Natural killer cell (primary cell): ENCODE results near the gene PNMA1. TPM values are rescaled to one million over a fixed set of nuclear protein-coding genes. Genes with fewer than 3 reads are reported as not detected.

Source experiments
- ATAC-seq, 3 donors: fragments of 150-1000 bp in 2 of 3; fragments of 200-7000 bp in 1 of 3; cut with Tn5 transposase; 1 replicate in 1 of 3; 2 replicates in 2 of 3; pipeline ENCODE4 v1.10.0; 2021; ENCODE audit warnings: mild to moderate bottlenecking in 2 of 3, moderate library complexity in 2 of 3
- DNase-seq, 2 donors: peaks; one replicate each; pipeline versions ENCODE4 v3.0.0 to v3.0.0-alpha.2; 2013 to 2021; ENCODE audit warnings: mixed read lengths in 1 of 2
- H3K27ac ChIP-seq: one replicate; pipeline ENCODE4 v1.5.1; 2013; ENCODE audit warnings: mild to moderate bottlenecking, low read length
- H3K27me3 ChIP-seq: one replicate; pipeline ENCODE4 v1.6.1; 2013; ENCODE audit warnings: low read length; ENCODE audit not compliant: control insufficient read depth, insufficient read depth
- H3K36me3 ChIP-seq: one replicate; pipeline ENCODE4 v1.6.1; 2013; ENCODE audit warnings: low read length; ENCODE audit not compliant: control insufficient read depth, insufficient read depth
- H3K4me1 ChIP-seq: one replicate; pipeline ENCODE4 v1.6.1; 2013; ENCODE audit warnings: low read length; ENCODE audit not compliant: control insufficient read depth, insufficient read depth
- H3K4me3 ChIP-seq: one replicate; pipeline ENCODE4 v1.5.1; 2013; ENCODE audit warnings: low read length
- H3K9me3 ChIP-seq: one replicate; pipeline ENCODE4 v1.6.1; 2013; ENCODE audit warnings: low read length; ENCODE audit not compliant: control insufficient read depth, insufficient read depth
- H3K27ac Mint-ChIP-seq, 2 donors: one replicate each; pipeline ENCODE4 v1.8.0; 2022; ENCODE audit warnings: mild to moderate bottlenecking in 2 of 2, mixed read lengths in 2 of 2, moderate library complexity in 1 of 2
- H3K27me3 Mint-ChIP-seq, 2 donors: one replicate each; pipeline ENCODE4 v1.8.0; 2022; ENCODE audit warnings: low read depth in 2 of 2, mixed read lengths in 2 of 2
- H3K36me3 Mint-ChIP-seq: one replicate; pipeline ENCODE4 v1.8.0; 2022; ENCODE audit warnings: mixed read lengths
- H3K4me1 Mint-ChIP-seq, 2 donors: one replicate each; pipeline ENCODE4 v1.8.0; 2022; ENCODE audit warnings: mixed read lengths in 2 of 2
- H3K4me3 Mint-ChIP-seq: one replicate; pipeline ENCODE4 v1.8.0; 2022; ENCODE audit warnings: mild to moderate bottlenecking, moderate library complexity, mixed read lengths
- H3K9me3 Mint-ChIP-seq, 2 donors: one replicate each; pipeline ENCODE4 v1.8.0; 2022; ENCODE audit warnings: mixed read lengths in 2 of 2
- WGBS: methylation state at CpG from one replicate; pipeline ENCODE4 v1.1.7; 2013; ENCODE audit warnings: missing lambda C conversion rate; ENCODE audit not compliant: insufficient coverage; 5-methylcytosine and 5-hydroxymethylcytosine counted together
- intact Hi-C: fragments of 100-400 bp; cut with micrococcal nuclease; formaldehyde crosslinking; loops from one replicate; pipeline ENCODE4 v1.14.2; 2022
- total RNA-seq, 4 donors: library from RNA; stranded (reverse); fragments of 120-200 nt in 1 of 4; gene quantifications; one replicate each; pipeline versions ENCODE4 v1.2.3 to v1.2.4, GENCODE V29; 2013 to 2022
- TF ChIP-seq, protein P1 (sequence below): fragments of 200-600 bp; IDR thresholded peaks from one replicate; pipeline ENCODE4 v1.8.0; 2022; ENCODE audit warnings: antibody characterized with exemption

PNMA1 gene
- total RNA-seq, 3 donors from 2014 or later (not counting 1 experiment from before 2014, with no cell fraction given): 26.0 to 32.3 (median 28.9) TPM

DNA sequence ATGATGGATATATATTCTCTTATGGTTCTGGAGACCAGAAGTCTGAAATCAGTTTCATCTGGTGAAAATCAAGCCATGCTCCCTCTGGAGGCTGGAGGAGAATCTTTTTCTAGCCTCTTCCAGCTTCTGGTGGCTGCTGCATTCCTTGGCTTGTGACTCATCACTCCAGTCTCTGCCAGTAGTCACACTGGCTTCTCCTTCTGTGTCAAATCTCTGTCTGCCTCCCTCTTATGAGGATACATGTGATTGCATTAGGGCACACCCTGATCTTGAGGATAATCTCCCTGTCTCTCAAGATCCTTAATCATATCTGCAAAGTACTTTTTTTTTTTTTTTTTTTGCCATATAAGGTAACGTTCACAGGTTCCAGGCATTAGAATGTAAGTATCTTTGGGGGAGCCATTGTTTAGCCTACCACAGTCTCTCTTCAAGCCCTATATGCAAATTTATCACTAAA, 51.7 kb downstream of the PNMA1 start:
- H3K4me3 Mint-ChIP-seq: no peak overlapping the region

DNA sequence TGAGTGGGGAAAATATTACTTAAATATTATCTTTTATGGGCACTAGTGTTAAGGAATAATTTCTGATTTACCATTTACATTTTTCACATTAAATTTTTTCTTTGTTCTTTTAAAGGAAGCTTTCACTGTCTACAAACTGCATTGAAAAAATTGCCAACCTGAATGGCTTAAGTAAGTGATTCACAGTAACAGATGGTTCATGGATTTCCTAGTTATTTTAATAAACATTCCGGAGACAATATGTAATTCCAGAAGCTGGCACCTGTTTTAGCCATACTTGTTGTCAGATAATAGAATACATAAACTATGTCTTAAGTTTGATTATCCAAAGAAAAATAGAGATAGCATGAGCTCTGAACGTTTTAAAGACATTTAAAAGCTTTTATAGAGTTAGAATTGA, 52.3 kb downstream of the PNMA1 start:
- H3K4me3 Mint-ChIP-seq: no peak overlapping the region
- no peaks in the 10 kb centered on the region for H3K4me1 Mint-ChIP-seq
- no peaks in the 10 kb centered on the region for H3K9me3 Mint-ChIP-seq
- Histone ChIP-seq H3K27me3 (no peaks in the 10 kb centered on the region), H3K4me1 (no peaks in the 10 kb centered on the region), H3K27ac (no peak overlapping the region), H3K36me3 (peaks cover 7% of the 10 kb centered on the region), H3K9me3 (no peaks in the 10 kb centered on the region), H3K4me3 (no peak overlapping the region)
- no peaks in the 10 kb centered on the region for H3K36me3 Mint-ChIP-seq
- H3K27ac Mint-ChIP-seq: no peak overlapping the region
- TF ChIP-seq, protein P1, sequence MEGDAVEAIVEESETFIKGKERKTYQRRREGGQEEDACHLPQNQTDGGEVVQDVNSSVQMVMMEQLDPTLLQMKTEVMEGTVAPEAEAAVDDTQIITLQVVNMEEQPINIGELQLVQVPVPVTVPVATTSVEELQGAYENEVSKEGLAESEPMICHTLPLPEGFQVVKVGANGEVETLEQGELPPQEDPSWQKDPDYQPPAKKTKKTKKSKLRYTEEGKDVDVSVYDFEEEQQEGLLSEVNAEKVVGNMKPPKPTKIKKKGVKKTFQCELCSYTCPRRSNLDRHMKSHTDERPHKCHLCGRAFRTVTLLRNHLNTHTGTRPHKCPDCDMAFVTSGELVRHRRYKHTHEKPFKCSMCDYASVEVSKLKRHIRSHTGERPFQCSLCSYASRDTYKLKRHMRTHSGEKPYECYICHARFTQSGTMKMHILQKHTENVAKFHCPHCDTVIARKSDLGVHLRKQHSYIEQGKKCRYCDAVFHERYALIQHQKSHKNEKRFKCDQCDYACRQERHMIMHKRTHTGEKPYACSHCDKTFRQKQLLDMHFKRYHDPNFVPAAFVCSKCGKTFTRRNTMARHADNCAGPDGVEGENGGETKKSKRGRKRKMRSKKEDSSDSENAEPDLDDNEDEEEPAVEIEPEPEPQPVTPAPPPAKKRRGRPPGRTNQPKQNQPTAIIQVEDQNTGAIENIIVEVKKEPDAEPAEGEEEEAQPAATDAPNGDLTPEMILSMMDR: no peak
- intact Hi-C loops: no loop called here
- WGBS: 100% methylated on average over 1 of the region's 2 CpGs
- DNase-seq (no peak), ATAC-seq (no peak)
- H3K27me3 Mint-ChIP-seq: no peaks in the 10 kb centered on the region

More for the DNA sequence above, 51.7 kb downstream of the PNMA1 start:
- DNase-seq: no peak
- no CpG with 5 or more reads among the region's 1 CpG for WGBS
- intact Hi-C loops: no loop called here
- Histone ChIP-seq H3K36me3 (peaks cover 7% of the 10 kb centered on the region), H3K27me3 (no peaks in the 10 kb centered on the region), H3K4me1 (no peaks in the 10 kb centered on the region), H3K27ac (no peak overlapping the region), H3K4me3 (no peak overlapping the region), H3K9me3 (no peaks in the 10 kb centered on the region)
- H3K9me3 Mint-ChIP-seq: no peaks in the 10 kb centered on the region
- H3K36me3 Mint-ChIP-seq: no peaks in the 10 kb centered on the region
- H3K4me1 Mint-ChIP-seq: no peaks in the 10 kb centered on the region
- no peak for ATAC-seq
- TF ChIP-seq, protein P1: no peak
- H3K27me3 Mint-ChIP-seq: no peaks in the 10 kb centered on the region
- H3K27ac Mint-ChIP-seq: no peak overlapping the region

Other genes with a start within 250 kb of the PNMA1 start
- gene RIOX1, start 223.5 kb downstream of the PNMA1 start, total RNA-seq: 10 to 100 TPM; 18.1 to 25.4 (median 22.7) TPM
- 1 to 10 TPM; 3.3 to 4.4 (median 3.6) TPM for gene ACOT1, start 177.2 kb downstream of the PNMA1 start, total RNA-seq
- gene HEATR4, start 155.4 kb downstream of the PNMA1 start, total RNA-seq: under 1 TPM in 1 of 3 donors, not detected in 2; 0.54 TPM
- gene ACOT2, start 145.2 kb downstream of the PNMA1 start, total RNA-seq: 10 to 100 TPM; 16.3 to 19.2 (median 17.4) TPM
- gene ACOT4, start 122.5 kb downstream of the PNMA1 start, total RNA-seq: 1 to 10 TPM; 2.3 to 3.0 (median 2.6) TPM
- gene ACOT6, start 101.9 kb downstream of the PNMA1 start, total RNA-seq: not detected
- gene DNAL1, start 69.4 kb downstream of the PNMA1 start, total RNA-seq: 10 to 100 TPM in 2 of 3 donors, 1 to 10 TPM in 1; 6.7 to 10.3 (median 10.1) TPM
- 1 to 10 TPM in 2 of 3 donors, under 1 TPM in 1; 0.48 to 1.5 (median 1.5) TPM for gene PTGR2, start 137.4 kb upstream of the PNMA1 start, total RNA-seq
- gene ZNF410, start 172.5 kb upstream of the PNMA1 start, total RNA-seq: 100 to 1,000 TPM; 111 to 118 (median 113) TPM
- 1 to 10 TPM; 2.5 to 4.8 (median 3.1) TPM for gene FAM161B, start 235.7 kb upstream of the PNMA1 start, total RNA-seq
- 10 to 100 TPM; 20.8 to 24.0 (median 21.7) TPM for gene COQ6, start 235.9 kb upstream of the PNMA1 start, total RNA-seq